HUES64 (cell line): ENCODE results near the gene RRBP1.
A peak's percentile ranks its signal among the peaks of the same experiment; 100 is the strongest.

ENCODE experiments used
- H3K27ac ChIP-seq: 2 replicates; pipeline ENCODE4 v1.7.0; 2013; ENCODE audit warnings: low read depth, low read length, inconsistent platforms
- H3K27me3 ChIP-seq: 2 replicates; pipeline ENCODE4 v1.6.1; 2013; ENCODE audit warnings: mild to moderate bottlenecking, low read length; ENCODE audit not compliant: insufficient read depth
- H3K36me3 ChIP-seq: 2 replicates; pipeline ENCODE4 v1.6.1; 2013; ENCODE audit warnings: mild to moderate bottlenecking, low read length; ENCODE audit not compliant: insufficient read depth
- H3K4me1 ChIP-seq: 2 replicates; pipeline ENCODE4 v1.6.1; 2013; ENCODE audit warnings: mild to moderate bottlenecking, low read length, moderate library complexity; ENCODE audit not compliant: insufficient read depth
- H3K4me3 ChIP-seq: 2 replicates; pipeline ENCODE4 v1.5.1; 2013; ENCODE audit warnings: mild to moderate bottlenecking, low read length, moderate library complexity
- H3K9ac ChIP-seq: 2 replicates; pipeline ENCODE4 v1.6.1; 2013; ENCODE audit warnings: mild to moderate bottlenecking, low read depth, low read length
- H3K9me3 ChIP-seq: 2 replicates; pipeline ENCODE4 v1.6.1; 2013; ENCODE audit warnings: low read depth, low read length; ENCODE audit not compliant: insufficient read depth
- WGBS: fragments of 150-250, 120-280 bp; methylation state at CpG from one replicate; pipeline ENCODE4 v1.1.7; 2013; ENCODE audit warnings: missing lambda C conversion rate; 5-methylcytosine and 5-hydroxymethylcytosine counted together

Gene RRBP1

GRCh38 chr20:17680836-17681725 is 961 bp downstream of the RRBP1 start:
- no peaks in the 10 kb centered on the region for H3K9me3 ChIP-seq
- peak overlapping the region; percentile 5; the same call in 1 of the 2 replicates for H3K27ac ChIP-seq
- peaks cover 16% of the 10 kb centered on the region for H3K4me1 ChIP-seq
- H3K9ac ChIP-seq = peak overlapping the region; percentile 77
- under 1% methylated on average over 110 of the region's 110 CpGs for WGBS
- peaks cover 34% of the 10 kb centered on the region for H3K36me3 ChIP-seq
- H3K4me3 ChIP-seq = peak overlapping the region; percentile 85
- no peaks in the 10 kb centered on the region for H3K27me3 ChIP-seq

- 19% methylated on average over 27 of the region's 27 CpGs for WGBS
- Histone ChIP-seq H3K4me1 (peaks cover 16% of the 10 kb centered on the region), H3K9ac (peak overlapping the region; percentile 77), H3K9me3 (no peaks in the 10 kb centered on the region), H3K36me3 (peaks cover 40% of the 10 kb centered on the region), H3K27me3 (no peaks in the 10 kb centered on the region), H3K4me3 (peak overlapping the region; percentile 85), H3K27ac (peak overlapping the region; percentile 5; the same call in 1 of the 2 replicates)
Observed at GRCh38 chr20:17679941-17680835, 1.9 kb downstream of the RRBP1 start.

GRCh38 chr20:17678886-17679285 is 3.2 kb downstream of the RRBP1 start:
- H3K36me3 ChIP-seq = peaks cover 40% of the 10 kb centered on the region
- H3K9me3 ChIP-seq = no peaks in the 10 kb centered on the region
- no peak overlapping the region for H3K27ac ChIP-seq
- H3K27me3 ChIP-seq = no peaks in the 10 kb centered on the region
- H3K9ac ChIP-seq = no peak overlapping the region
- no peak overlapping the region for H3K4me3 ChIP-seq
- H3K4me1 ChIP-seq = peaks cover 18% of the 10 kb centered on the region
- 97% methylated on average over 3 of the region's 3 CpGs for WGBS

GRCh38 chr20:17678295-17678694 is 3.7 kb downstream of the RRBP1 start:
- WGBS = 91% methylated on average over 2 of the region's 2 CpGs
- H3K27me3 ChIP-seq = no peaks in the 10 kb centered on the region
- no peak overlapping the region for H3K9ac ChIP-seq
- no peaks in the 10 kb centered on the region for H3K9me3 ChIP-seq
- no peak overlapping the region for H3K27ac ChIP-seq
- H3K4me3 ChIP-seq = no peak overlapping the region
- H3K4me1 ChIP-seq = peaks cover 18% of the 10 kb centered on the region
- H3K36me3 ChIP-seq = peaks cover 40% of the 10 kb centered on the region

GRCh38 chr20:17676942-17677341 is 5.1 kb downstream of the RRBP1 start:
- Histone ChIP-seq H3K27ac (no peak overlapping the region), H3K4me3 (no peak overlapping the region), H3K27me3 (no peaks in the 10 kb centered on the region), H3K9ac (no peak overlapping the region), H3K36me3 (peaks cover 40% of the 10 kb centered on the region), H3K9me3 (no peaks in the 10 kb centered on the region), H3K4me1 (peaks cover 18% of the 10 kb centered on the region)
- 91% methylated on average over 2 of the region's 2 CpGs for WGBS

GRCh38 chr20:17676378-17676759 is 5.7 kb downstream of the RRBP1 start:
- H3K4me1 ChIP-seq = peaks cover 20% of the 10 kb centered on the region
- no peak overlapping the region for H3K27ac ChIP-seq
- H3K4me3 ChIP-seq = no peak overlapping the region
- H3K27me3 ChIP-seq = no peaks in the 10 kb centered on the region
- no peak overlapping the region for H3K9ac ChIP-seq
- H3K9me3 ChIP-seq = no peaks in the 10 kb centered on the region
- 96% methylated on average over 4 of the region's 4 CpGs for WGBS
- peaks cover 43% of the 10 kb centered on the region for H3K36me3 ChIP-seq

- no peak overlapping the region for H3K4me3 ChIP-seq
- H3K9me3 ChIP-seq = no peaks in the 10 kb centered on the region
- peaks cover 24% of the 10 kb centered on the region for H3K4me1 ChIP-seq
- H3K9ac ChIP-seq = no peak overlapping the region
- no peaks in the 10 kb centered on the region for H3K27me3 ChIP-seq
- H3K27ac ChIP-seq = no peak overlapping the region
- peaks cover 45% of the 10 kb centered on the region for H3K36me3 ChIP-seq
- 90% methylated on average over 13 of the region's 13 CpGs for WGBS
Observed at GRCh38 chr20:17675519-17676377, 6.3 kb downstream of the RRBP1 start.

- Histone ChIP-seq H3K27me3 (no peaks in the 10 kb centered on the region), H3K9me3 (no peaks in the 10 kb centered on the region), H3K36me3 (peaks cover 45% of the 10 kb centered on the region), H3K27ac (no peak overlapping the region), H3K4me3 (no peak overlapping the region), H3K9ac (no peak overlapping the region), H3K4me1 (peaks cover 19% of the 10 kb centered on the region)
- WGBS = 96% methylated on average over 9 of the region's 9 CpGs
Observed at GRCh38 chr20:17674722-17675518, 7.1 kb downstream of the RRBP1 start.

GRCh38 chr20:17673084-17673483 is 9.0 kb downstream of the RRBP1 start:
- H3K27me3 ChIP-seq = no peaks in the 10 kb centered on the region
- no peak overlapping the region for H3K9ac ChIP-seq
- H3K36me3 ChIP-seq = peaks cover 35% of the 10 kb centered on the region
- peaks cover 8% of the 10 kb centered on the region; the same call in 1 of the 2 replicates for H3K4me1 ChIP-seq
- H3K4me3 ChIP-seq = no peak overlapping the region
- WGBS = 93% methylated on average over 6 of the region's 7 CpGs
- H3K9me3 ChIP-seq = no peaks in the 10 kb centered on the region
- H3K27ac ChIP-seq = no peak overlapping the region

- Histone ChIP-seq H3K27me3 (no peaks in the 10 kb centered on the region), H3K9ac (no peak overlapping the region), H3K4me1 (peaks cover 8% of the 10 kb centered on the region; the same call in 1 of the 2 replicates), H3K27ac (no peak overlapping the region), H3K4me3 (no peak overlapping the region), H3K36me3 (peaks cover 22% of the 10 kb centered on the region; the same call in 1 of the 2 replicates), H3K9me3 (no peaks in the 10 kb centered on the region)
- WGBS = 81% methylated on average over 4 of the region's 4 CpGs
Observed at GRCh38 chr20:17671565-17671964, 10.5 kb downstream of the RRBP1 start.
